Smooth muscle cell (in vitro differentiated cells): Measurements from ENCODE around the gene AATF. TPM values are rescaled to one million over a fixed set of nuclear protein-coding genes. Genes with fewer than 3 reads are reported as not detected.
"Not testable (repeated sequence)": the region's sequence is repeated elsewhere in the genome, so short reads cannot be mapped to it uniquely, and the experiment has no call there.

ENCODE experiments used
- DNase-seq: peaks from one replicate; lab custom pipeline; 2025; ENCODE audit not compliant: unreplicated experiment; lab: John Stamatoyannopoulos, UW
- H2AFZ ChIP-seq: fragments of 200-600 bp; sonication (generic); 2 replicates; pipeline ENCODE4 v1.6.0; 2016; ENCODE audit warnings: antibody characterized with exemption, low read depth, mild to moderate bottlenecking
- H3F3A ChIP-seq: fragments of 200-600 bp; sonication (generic); 2 replicates; pipeline ENCODE4 v1.6.0; 2017; ENCODE audit warnings: antibody characterized with exemption, low read depth
- H3K27ac ChIP-seq: fragments of 200-600 bp; sonication (generic); 2 replicates; pipeline ENCODE4 v1.5.1; 2016; ENCODE audit warnings: low read depth, mild to moderate bottlenecking
- H3K27me3 ChIP-seq: fragments of 200-600 bp; sonication (generic); 2 replicates; pipeline ENCODE4 v1.6.1; 2016; ENCODE audit warnings: low read depth, mild to moderate bottlenecking
- H3K36me3 ChIP-seq: fragments of 200-600 bp; sonication (generic); 2 replicates; pipeline ENCODE4 v1.5.1; 2016; ENCODE audit warnings: low read depth
- H3K4me1 ChIP-seq: fragments of 200-600 bp; sonication (generic); 2 replicates; pipeline ENCODE4 v1.5.1; 2016; ENCODE audit warnings: low read depth
- H3K4me2 ChIP-seq: fragments of 200-600 bp; sonication (generic); 2 replicates; pipeline ENCODE4 v1.6.0; 2016; ENCODE audit warnings: mild to moderate bottlenecking
- H3K4me3 ChIP-seq: fragments of 200-600 bp; sonication (generic); 2 replicates; pipeline ENCODE4 v1.5.1; 2016; ENCODE audit warnings: mild to moderate bottlenecking
- H3K79me2 ChIP-seq: fragments of 200-600 bp; sonication (generic); 2 replicates; pipeline ENCODE4 v1.6.0; 2016; ENCODE audit warnings: low read depth, mild to moderate bottlenecking
- H3K9ac ChIP-seq: fragments of 200-600 bp; sonication (generic); 2 replicates; pipeline ENCODE4 v1.6.0; 2016; ENCODE audit warnings: low read depth
- H3K9me3 ChIP-seq: fragments of 200-600 bp; sonication (generic); replicated peaks from 2 replicates; pipeline ENCODE4 v1.5.1; 2016; ENCODE audit warnings: low read depth
- H4K20me1 ChIP-seq: fragments of 200-600 bp; sonication (generic); 2 replicates; pipeline ENCODE4 v1.6.0; 2016; ENCODE audit warnings: low read depth
- CTCF ChIP-seq: fragments of 200-600 bp; sonication (generic); IDR thresholded peaks from 2 replicates; pipeline ENCODE4 v1.5.1; 2017; ENCODE audit warnings: borderline replicate concordance, mild to moderate bottlenecking, antibody characterized with exemption; ENCODE audit not compliant: insufficient read depth, poor library complexity, severe bottlenecking
- WGBS: methylation state at CpG from one replicate; pipeline ENCODE4 v1.1.7; 2016; ENCODE audit warnings: low lambda C conversion rate; 5-methylcytosine and 5-hydroxymethylcytosine counted together
- polyA plus RNA-seq: library from polyadenylated mRNA; unstranded; fragments of >200 nt; fragmentation: Nextera tagmentation; extraction: Ambion mirVana; gene quantifications from 2 replicates; pipeline ENCODE4 v1.2.1, GENCODE V29; 2016
- total RNA-seq: library from RNA; depleted of rRNA; stranded (reverse); fragments of >200 nt; gene quantifications from 2 replicates; pipeline ENCODE4 v1.2.3, GENCODE V29; 2014

Gene AATF
- total and polyA plus RNA-seq, 2 experiments from 2014 or later, result 18.5 to 38.0 TPM

DNA sequence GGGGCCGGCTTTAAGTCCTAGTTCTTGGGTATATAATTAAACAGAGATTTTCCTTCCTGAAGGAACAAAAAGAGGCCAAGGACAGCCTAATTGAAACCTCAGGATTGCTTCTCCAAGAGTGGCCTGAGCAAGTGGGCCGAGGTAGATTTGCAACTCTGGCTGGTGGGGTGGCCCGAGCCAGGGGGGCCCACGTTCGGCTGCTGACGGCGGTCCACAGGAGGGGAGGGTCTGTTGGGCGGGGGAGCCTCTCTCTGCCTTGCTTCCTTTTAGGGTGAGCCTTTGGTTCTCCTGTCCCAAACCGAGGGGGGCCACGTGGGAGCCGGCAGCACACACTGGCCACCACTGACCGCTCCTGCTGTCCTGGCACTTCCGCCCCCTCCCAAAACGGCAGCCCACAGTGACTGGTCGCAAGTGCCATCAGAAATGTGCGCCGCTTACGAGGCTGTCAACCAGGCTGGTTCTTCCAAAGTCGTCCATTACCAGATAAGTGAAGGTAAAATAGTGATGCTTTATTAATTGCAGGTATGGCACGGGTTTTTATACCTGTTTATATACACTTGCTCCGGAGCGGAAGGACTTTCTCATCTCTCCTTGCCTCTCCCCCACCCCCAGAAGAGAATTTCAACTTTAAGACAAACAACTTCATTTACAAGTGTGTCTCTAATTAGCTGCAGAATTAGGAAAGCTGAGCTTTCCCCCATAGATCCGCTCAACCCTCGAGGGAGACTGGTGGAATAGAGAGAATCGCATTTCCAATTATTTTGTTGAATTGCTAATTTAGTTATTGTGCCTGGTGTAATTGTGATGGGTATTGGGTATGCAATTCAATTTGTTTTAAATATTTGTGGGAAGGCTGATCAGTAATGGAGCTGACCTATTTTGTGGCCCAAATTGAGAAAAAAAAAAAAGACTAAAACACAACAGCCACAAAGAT is 117.8 kb downstream of the AATF start:
- no peaks in the 10 kb centered on the region for H3F3A ChIP-seq
- no peaks in the 10 kb centered on the region for H3K36me3 ChIP-seq
- no peaks in the 10 kb centered on the region for H3K4me1 ChIP-seq
- 72% methylated on average over 21 of the region's 25 CpGs for WGBS
- no peaks in the 10 kb centered on the region for H3K27me3 ChIP-seq
- no peaks in the 10 kb centered on the region for H3K9me3 ChIP-seq
- no peaks in the 10 kb centered on the region for H4K20me1 ChIP-seq
- no peak overlapping the region for H2AFZ ChIP-seq
- TF ChIP-seq CTCF, result no peak
- no peak for DNase-seq
- no peak overlapping the region for H3K4me3 ChIP-seq
- H3K27ac ChIP-seq, result no peak overlapping the region
- no peak overlapping the region for H3K9ac ChIP-seq
- H3K79me2 ChIP-seq, result no peaks in the 10 kb centered on the region
- no peak overlapping the region for H3K4me2 ChIP-seq

GRCh38 chr17:37067555-37068111 is 118.9 kb downstream of the AATF start:
- WGBS, result 51% methylated on average over 13 of the region's 13 CpGs

GRCh38 chr17:37068266-37068665 is 119.5 kb downstream of the AATF start:
- H3K4me3 ChIP-seq, result no peak overlapping the region
- no peaks in the 10 kb centered on the region for H3K9me3 ChIP-seq
- no peaks in the 10 kb centered on the region for H3K4me1 ChIP-seq
- H3K36me3 ChIP-seq, result no peaks in the 10 kb centered on the region
- WGBS, result 72% methylated on average over 10 of the region's 10 CpGs
- DNase-seq, result no peak
- no peak overlapping the region for H3K9ac ChIP-seq
- TF ChIP-seq CTCF, result no peak
- H3K79me2 ChIP-seq, result no peaks in the 10 kb centered on the region
- no peaks in the 10 kb centered on the region for H3F3A ChIP-seq
- H2AFZ ChIP-seq, result no peak overlapping the region
- H3K27ac ChIP-seq, result no peak overlapping the region
- H4K20me1 ChIP-seq, result no peaks in the 10 kb centered on the region
- H3K27me3 ChIP-seq, result no peaks in the 10 kb centered on the region
- no peak overlapping the region for H3K4me2 ChIP-seq

More at GRCh38 chr17:37067555-37068111, 118.9 kb downstream of the AATF start:
- no peaks in the 10 kb centered on the region for H4K20me1 ChIP-seq
- no peak overlapping the region for H3K9ac ChIP-seq
- no peaks in the 10 kb centered on the region for H3K27me3 ChIP-seq
- H3K4me3 ChIP-seq, result no peak overlapping the region
- TF ChIP-seq CTCF, result no peak
- H3K27ac ChIP-seq, result no peak overlapping the region
- H3K36me3 ChIP-seq, result no peaks in the 10 kb centered on the region
- H3K4me2 ChIP-seq, result peak overlapping the region; percentile 36
- DNase-seq, result no peak
- H3K9me3 ChIP-seq, result no peaks in the 10 kb centered on the region
- no peak overlapping the region for H2AFZ ChIP-seq
- H3F3A ChIP-seq, result no peaks in the 10 kb centered on the region
- no peaks in the 10 kb centered on the region for H3K79me2 ChIP-seq
- H3K4me1 ChIP-seq, result no peaks in the 10 kb centered on the region

DNA sequence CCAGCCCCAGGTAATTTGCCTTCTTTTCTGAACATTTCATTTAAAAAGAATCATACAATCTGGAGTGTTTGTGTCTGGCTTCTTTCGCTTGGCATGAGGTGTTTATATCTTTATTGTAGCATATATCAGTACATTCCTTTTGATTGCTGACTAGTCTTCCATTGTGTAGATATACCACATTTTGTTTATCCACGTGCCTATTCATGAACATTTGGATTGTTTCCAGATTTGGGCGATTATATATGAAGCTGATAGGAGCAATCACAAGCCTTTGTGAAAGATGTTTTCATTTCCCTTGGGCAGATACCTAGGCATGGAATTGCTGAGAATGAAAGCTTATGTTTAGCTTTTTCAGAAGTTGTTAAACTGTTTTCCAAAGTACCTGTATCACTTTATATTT is 120.3 kb downstream of the AATF start:
- TF ChIP-seq CTCF, result no peak
- H3K27ac ChIP-seq, result no peak overlapping the region
- no peaks in the 10 kb centered on the region for H4K20me1 ChIP-seq
- no peak overlapping the region for H3K4me3 ChIP-seq
- no peaks in the 10 kb centered on the region for H3K27me3 ChIP-seq
- no peak overlapping the region for H3K4me2 ChIP-seq
- H3K4me1 ChIP-seq, result no peaks in the 10 kb centered on the region
- no peaks in the 10 kb centered on the region for H3K36me3 ChIP-seq
- H3F3A ChIP-seq, result no peaks in the 10 kb centered on the region
- H3K79me2 ChIP-seq, result no peaks in the 10 kb centered on the region
- no peak for DNase-seq
- no peak overlapping the region for H3K9ac ChIP-seq
- 96% methylated on average over 3 of the region's 3 CpGs for WGBS
- no peak overlapping the region for H2AFZ ChIP-seq
- no peaks in the 10 kb centered on the region for H3K9me3 ChIP-seq

DNA sequence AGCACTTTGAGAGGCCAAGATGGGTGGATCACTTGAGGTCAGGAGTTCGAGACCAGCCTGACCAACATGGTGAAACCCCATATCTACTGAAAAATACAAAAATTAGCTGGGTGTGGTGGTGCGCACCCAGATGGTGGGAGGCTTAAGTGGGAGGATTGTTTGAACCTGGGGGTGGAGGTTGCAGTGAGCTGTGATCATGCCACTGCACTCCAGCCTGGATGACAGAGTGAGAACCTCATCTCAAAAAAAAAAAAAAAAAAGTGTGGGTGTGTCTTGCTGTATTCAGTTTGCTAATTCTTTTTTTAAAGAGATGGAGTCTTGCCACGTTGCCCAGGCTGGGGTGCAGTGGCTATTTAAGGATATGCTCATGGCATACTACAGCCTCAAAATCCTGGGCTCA is 124.7 kb downstream of the AATF start:
- H3F3A ChIP-seq, H2AFZ ChIP-seq, H3K27ac ChIP-seq, H4K20me1 ChIP-seq, H3K36me3 ChIP-seq, DNase-seq, H3K27me3 ChIP-seq, H3K9me3 ChIP-seq, H3K4me2 ChIP-seq, H3K4me1 ChIP-seq, H3K4me3 ChIP-seq, H3K79me2 ChIP-seq, H3K9ac ChIP-seq: not testable (repeated sequence)
- WGBS, result 93% methylated on average over 3 of the region's 3 CpGs
